IMR-90 (cell line): Measurements from ENCODE around the gene SRC.

Source experiments
- BHLHE40 ChIP-seq: fragments of 150-350 bp; IDR thresholded peaks from 2 replicates; pipeline ENCODE4 v1.6.1; 2016; ENCODE audit warnings: mild to moderate bottlenecking, low read depth, low read length
- CEBPB ChIP-seq: IDR thresholded peaks from 2 replicates; pipeline ENCODE4 v1.6.1; 2012; ENCODE audit warnings: low read depth, low read length, improper control_type of control experiment
- CTCF ChIP-seq: conservative IDR thresholded peaks from 2 replicates; pipeline ENCODE4 v1.5.1; 2012; ENCODE audit warnings: mild to moderate bottlenecking, low read depth, low read length, improper control_type of control experiment
- MAFK ChIP-seq: IDR thresholded peaks from 2 replicates; pipeline ENCODE4 v1.6.1; 2012; ENCODE audit warnings: low read depth, low read length, improper control_type of control experiment
- NFE2L2 ChIP-seq: fragments of 150-350 bp; IDR thresholded peaks from 2 replicates; pipeline ENCODE4 v1.6.1; 2016; ENCODE audit warnings: low read depth, mild to moderate bottlenecking, low read length
- POLR2A ChIP-seq: IDR thresholded peaks from 2 replicates; pipeline ENCODE4 v1.6.1; 2012; ENCODE audit warnings: mild to moderate bottlenecking, low read depth, low read length
- RAD21 ChIP-seq: IDR thresholded peaks from 2 replicates; pipeline ENCODE4 v1.6.1; 2012; ENCODE audit warnings: low read length, improper control_type of control experiment
- RCOR1 ChIP-seq: IDR thresholded peaks from 2 replicates; pipeline ENCODE4 v1.6.1; 2012; ENCODE audit warnings: mild to moderate bottlenecking, low read length, improper control_type of control experiment; ENCODE audit not compliant: insufficient replicate concordance
- SMC3 ChIP-seq: fragments of 150-350 bp; IDR thresholded peaks from 2 replicates; pipeline ENCODE4 v1.6.1; 2016; ENCODE audit warnings: low read depth, mild to moderate bottlenecking, antibody characterized with exemption, low read length, moderate library complexity
- USF2 ChIP-seq: fragments of 150-350 bp; IDR thresholded peaks from 2 replicates; pipeline ENCODE4 v1.6.1; 2017; ENCODE audit warnings: mild to moderate bottlenecking, antibody characterized with exemption, low read length, low read depth

GRCh38 chr20:37334450-37334849 lies 11.5 kb upstream of the SRC start:
- no peak for TF ChIP-seq NFE2L2
- TF ChIP-seq CTCF = no peak
- no peak for TF ChIP-seq RCOR1
- TF ChIP-seq BHLHE40 = no peak
- TF ChIP-seq MAFK = no peak
- no peak for TF ChIP-seq CEBPB
- TF ChIP-seq POLR2A = no peak
- no peak for TF ChIP-seq RAD21
- no peak for TF ChIP-seq SMC3
- no peak for TF ChIP-seq USF2
